Retinal pigment epithelial cell (primary cell): ENCODE results near the gene NCOA1.

Experiments
- DNase-seq: peaks from one replicate; pipeline ENCODE4 v3.0.0-alpha.2; 2010; ENCODE audit warnings: low read depth
- H3K4me3 ChIP-seq: 2 replicates; pipeline ENCODE4 v1.5.1; 2011; ENCODE audit warnings: mild to moderate bottlenecking, low read length, control low read depth, moderate library complexity
- TF ChIP-seq, protein P1 (sequence below): conservative IDR thresholded peaks from 2 replicates; pipeline ENCODE4 v1.5.1; 2011; ENCODE audit warnings: low read depth, low read length, control low read depth, inconsistent platforms

NCOA1 gene

DNA sequence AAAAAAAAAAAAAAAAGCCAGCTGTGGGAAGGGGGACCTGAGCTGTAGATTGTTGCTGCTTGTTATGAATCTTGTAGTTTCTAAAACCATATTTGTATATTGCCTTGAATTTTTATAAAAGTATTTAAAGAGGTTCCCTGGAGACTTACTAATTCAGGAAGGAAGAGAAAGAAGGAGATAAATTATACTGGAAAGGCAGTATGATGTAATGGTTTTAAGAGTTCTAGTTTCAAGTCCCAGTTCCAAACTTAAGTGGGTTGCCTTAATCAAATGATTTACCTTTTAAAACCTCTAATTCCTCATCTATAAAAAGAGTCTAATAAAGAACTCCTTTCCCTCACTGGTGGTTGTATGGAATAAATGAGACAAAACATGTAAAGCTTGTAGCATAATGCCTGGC, 240.0 kb downstream of the NCOA1 start:
- H3K4me3 ChIP-seq, result no peak overlapping the region
- DNase-seq, result no peak
- TF ChIP-seq, protein P1, sequence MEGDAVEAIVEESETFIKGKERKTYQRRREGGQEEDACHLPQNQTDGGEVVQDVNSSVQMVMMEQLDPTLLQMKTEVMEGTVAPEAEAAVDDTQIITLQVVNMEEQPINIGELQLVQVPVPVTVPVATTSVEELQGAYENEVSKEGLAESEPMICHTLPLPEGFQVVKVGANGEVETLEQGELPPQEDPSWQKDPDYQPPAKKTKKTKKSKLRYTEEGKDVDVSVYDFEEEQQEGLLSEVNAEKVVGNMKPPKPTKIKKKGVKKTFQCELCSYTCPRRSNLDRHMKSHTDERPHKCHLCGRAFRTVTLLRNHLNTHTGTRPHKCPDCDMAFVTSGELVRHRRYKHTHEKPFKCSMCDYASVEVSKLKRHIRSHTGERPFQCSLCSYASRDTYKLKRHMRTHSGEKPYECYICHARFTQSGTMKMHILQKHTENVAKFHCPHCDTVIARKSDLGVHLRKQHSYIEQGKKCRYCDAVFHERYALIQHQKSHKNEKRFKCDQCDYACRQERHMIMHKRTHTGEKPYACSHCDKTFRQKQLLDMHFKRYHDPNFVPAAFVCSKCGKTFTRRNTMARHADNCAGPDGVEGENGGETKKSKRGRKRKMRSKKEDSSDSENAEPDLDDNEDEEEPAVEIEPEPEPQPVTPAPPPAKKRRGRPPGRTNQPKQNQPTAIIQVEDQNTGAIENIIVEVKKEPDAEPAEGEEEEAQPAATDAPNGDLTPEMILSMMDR, result no peak

DNA sequence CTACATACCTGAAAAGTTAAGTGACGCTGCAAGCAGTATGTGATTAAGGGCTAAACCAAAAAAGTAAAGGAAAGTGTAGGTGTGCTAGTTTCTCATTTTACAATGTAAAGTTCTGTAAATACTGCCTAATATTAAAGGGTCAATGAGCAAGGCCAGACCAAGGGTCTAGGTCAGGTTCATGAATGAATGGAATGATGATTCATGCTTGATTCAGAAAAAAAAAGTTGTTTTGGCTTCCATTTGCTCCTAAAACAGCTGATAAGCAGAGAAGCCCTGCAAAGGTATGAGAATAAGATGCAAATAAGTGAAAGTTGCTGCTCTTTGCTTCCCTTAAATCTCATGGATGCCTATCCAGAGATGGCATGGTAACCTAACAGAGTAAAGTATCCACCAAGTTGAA, 240.9 kb downstream of the NCOA1 start:
- TF ChIP-seq, protein P1, result no peak
- no peak overlapping the region for H3K4me3 ChIP-seq
- DNase-seq, result no peak

DNA sequence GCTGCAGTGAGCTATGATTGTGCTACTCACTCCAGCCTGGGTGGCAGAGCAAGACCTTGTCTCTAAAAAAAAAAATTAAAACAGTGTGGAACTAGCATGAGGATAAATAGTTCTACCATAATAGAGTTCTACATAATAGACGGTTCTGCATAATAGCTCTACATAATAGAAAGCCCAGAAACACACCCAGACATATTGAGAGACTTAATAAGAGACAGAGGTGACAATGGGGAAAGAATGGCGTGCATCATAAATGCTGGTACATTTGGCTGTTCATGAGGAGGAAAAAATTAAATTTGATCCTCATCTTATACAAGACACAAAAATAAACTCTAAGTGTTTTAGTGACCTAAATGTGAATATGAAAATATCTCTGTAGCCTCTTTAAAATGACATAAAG, 243.7 kb downstream of the NCOA1 start:
- TF ChIP-seq, protein P1, result no peak
- no peak for DNase-seq
- no peak overlapping the region for H3K4me3 ChIP-seq

DNA sequence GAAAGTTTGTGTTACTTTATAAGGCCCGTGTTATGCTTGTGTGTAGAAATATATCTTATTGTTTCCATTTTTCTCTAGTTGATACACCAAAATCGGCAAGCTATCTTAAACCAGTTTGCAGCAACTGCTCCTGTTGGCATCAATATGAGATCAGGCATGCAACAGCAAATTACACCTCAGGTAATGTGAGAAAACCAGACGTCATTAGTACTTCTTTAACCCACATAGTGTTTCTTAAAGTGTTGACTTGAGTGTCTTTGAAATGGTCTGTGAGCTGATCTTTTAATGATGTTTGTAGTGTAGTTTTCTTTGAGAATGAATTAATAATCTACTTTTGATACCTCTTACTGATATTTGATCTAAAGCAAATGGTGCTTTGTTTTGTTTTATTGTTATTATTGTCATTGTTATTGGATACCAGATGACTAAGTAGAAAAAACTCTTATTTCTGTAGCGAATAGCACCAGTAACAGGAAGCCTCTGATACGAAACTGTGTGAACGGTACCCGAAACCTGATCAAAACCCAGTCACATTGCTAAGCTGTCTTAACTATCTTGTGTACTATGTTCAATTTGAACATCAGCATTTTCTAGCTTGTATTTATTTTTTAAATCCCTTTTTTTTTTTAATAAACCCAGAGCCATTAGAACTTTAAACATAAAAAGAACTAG, 248.4 kb downstream of the NCOA1 start:
- DNase-seq, result no peak
- H3K4me3 ChIP-seq, result no peak overlapping the region
- TF ChIP-seq, protein P1, result no peak

DNA sequence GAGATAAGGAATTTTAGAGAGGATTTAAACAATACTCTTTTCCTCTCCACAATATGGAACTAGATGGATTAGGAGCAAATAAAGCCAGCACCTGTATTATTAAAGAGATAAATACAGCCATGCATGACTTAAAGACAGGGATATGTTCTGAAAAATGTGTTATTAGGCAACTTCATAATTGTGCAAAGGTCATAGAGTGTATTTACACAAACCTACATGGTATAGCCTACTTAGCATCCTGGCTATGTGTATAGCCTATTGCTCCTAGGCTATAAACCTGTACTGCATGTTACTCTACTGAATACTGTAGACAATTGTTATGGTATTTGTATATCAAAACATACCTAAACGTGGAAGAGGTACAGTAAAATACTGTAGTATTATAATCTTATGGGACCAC, 249.1 kb downstream of the NCOA1 start:
- H3K4me3 ChIP-seq, result no peak overlapping the region
- DNase-seq, result no peak
- TF ChIP-seq, protein P1, result no peak

DNA sequence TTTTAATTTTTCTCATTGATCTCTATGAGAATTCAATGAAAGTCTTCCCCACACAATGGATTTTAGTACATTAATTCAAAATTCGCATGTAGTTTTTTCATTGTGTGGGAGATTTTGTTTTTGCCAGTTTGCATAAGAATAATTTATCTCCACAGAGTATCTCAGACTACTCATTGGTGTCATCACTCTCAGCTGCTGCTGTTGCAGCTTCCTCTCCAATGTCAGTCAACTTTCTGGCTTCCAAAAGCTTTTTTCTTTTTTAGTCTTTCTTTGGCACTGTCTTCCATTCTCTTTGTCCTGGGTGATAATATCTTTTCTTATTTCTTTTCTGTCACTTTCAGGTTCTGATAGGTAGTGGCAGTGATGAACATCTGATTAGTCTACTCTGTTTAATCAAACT, 251.7 kb downstream of the NCOA1 start:
- TF ChIP-seq, protein P1, result no peak
- no peak overlapping the region for H3K4me3 ChIP-seq
- DNase-seq, result no peak

DNA sequence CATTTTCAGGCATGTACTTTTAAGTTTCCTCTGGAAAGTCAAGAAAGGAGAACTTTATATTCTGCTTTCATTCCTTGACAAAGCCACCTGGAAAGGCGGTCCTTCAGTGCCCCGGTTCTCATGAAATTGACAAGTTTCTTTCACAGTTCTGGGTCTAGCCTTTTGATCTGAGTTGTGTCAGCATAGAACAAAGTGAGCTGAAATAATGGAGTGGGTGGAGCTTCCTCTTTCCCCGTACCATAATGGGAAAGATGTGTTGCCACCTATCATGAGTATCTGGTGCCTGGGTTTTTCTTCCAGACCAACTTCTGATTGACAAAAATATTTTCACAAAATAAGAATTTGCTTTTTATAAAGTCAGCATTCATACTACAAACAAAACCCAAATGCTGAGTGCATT, 252.9 kb downstream of the NCOA1 start:
- TF ChIP-seq, protein P1, result no peak
- H3K4me3 ChIP-seq, result no peak overlapping the region
- DNase-seq, result no peak
